ENCODE data around the gene ESAM.

GRCh38 chr11:124811399-124812125, 49.5 kb upstream of the ESAM start:
- TF ChIP-seq EZH2 (IDR thresholded peaks at IDR 0.05) = no peak
- TF ChIP-seq, protein P1, sequence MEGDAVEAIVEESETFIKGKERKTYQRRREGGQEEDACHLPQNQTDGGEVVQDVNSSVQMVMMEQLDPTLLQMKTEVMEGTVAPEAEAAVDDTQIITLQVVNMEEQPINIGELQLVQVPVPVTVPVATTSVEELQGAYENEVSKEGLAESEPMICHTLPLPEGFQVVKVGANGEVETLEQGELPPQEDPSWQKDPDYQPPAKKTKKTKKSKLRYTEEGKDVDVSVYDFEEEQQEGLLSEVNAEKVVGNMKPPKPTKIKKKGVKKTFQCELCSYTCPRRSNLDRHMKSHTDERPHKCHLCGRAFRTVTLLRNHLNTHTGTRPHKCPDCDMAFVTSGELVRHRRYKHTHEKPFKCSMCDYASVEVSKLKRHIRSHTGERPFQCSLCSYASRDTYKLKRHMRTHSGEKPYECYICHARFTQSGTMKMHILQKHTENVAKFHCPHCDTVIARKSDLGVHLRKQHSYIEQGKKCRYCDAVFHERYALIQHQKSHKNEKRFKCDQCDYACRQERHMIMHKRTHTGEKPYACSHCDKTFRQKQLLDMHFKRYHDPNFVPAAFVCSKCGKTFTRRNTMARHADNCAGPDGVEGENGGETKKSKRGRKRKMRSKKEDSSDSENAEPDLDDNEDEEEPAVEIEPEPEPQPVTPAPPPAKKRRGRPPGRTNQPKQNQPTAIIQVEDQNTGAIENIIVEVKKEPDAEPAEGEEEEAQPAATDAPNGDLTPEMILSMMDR (IDR thresholded peaks at IDR 0.05) = no peak
- TF ChIP-seq EZH2phosphoT487 (IDR thresholded peaks at IDR 0.05) = no peak

Measured in neural progenitor cell (in vitro differentiated cells).